Prostate gland (tissue), 2 donors: ENCODE results near the gene PIK3IP1.
A peak's percentile ranks its signal among the peaks of the same experiment; 100 is the strongest.

Source experiments
- CTCF ChIP-seq, 4 experiments: fragments of 200-600 bp in 2 of 4; fragments of 450-650 bp in 2 of 4; sonication (generic) in 2 of 4; IDR thresholded peaks; 1 replicate in 3 of 4; 2 replicates in 1 of 4; pipeline ENCODE4 v1.5.1; 2016 to 2019; ENCODE audit warnings: antibody characterized with exemption in 4 of 4, mild to moderate bottlenecking in 2 of 4, moderate library complexity in 2 of 4
- POLR2A ChIP-seq: fragments of 450-650 bp; IDR thresholded peaks from one replicate; pipeline ENCODE4 v1.6.1; 2016; ENCODE audit warnings: antibody characterized with exemption, mild to moderate bottlenecking
- POLR2AphosphoS5 ChIP-seq: sonication (generic); formaldehyde crosslinking; IDR thresholded peaks from one replicate; pipeline ENCODE4 v1.6.1; 2017; ENCODE audit warnings: antibody characterized with exemption

- no peak for TF ChIP-seq POLR2A
- no peak for TF ChIP-seq CTCF (IDR thresholded peaks at IDR 0.05)
- peak; percentile 48 for TF ChIP-seq POLR2AphosphoS5
Measured at GRCh38 chr22:31269892-31270579, 22.3 kb downstream of the PIK3IP1 start.
